Bronchial epithelial cell (primary cell): ENCODE measurements around the gene CCNG2. TPM values are rescaled to one million over a fixed set of nuclear protein-coding genes. Genes with fewer than 3 reads are reported as not detected.

Experiments
- DNase-seq: peaks from one replicate; pipeline ENCODE4 v3.0.0-alpha.2; 2010; ENCODE audit warnings: low read depth
- FAIRE-seq: peaks from 2 replicates; lab custom pipeline; 2011; peaks lifted over from hg19 to GRCh38; lab: Jason Lieb, UNC
- H3K27me3 ChIP-seq: 2 replicates; pipeline ENCODE4 v1.5.1; 2011; ENCODE audit warnings: low read length; ENCODE audit not compliant: control insufficient read depth, insufficient read depth
- H3K36me3 ChIP-seq: 2 replicates; pipeline ENCODE4 v1.5.1; 2011; ENCODE audit warnings: low read length; ENCODE audit not compliant: control insufficient read depth, insufficient read depth
- H3K4me3 ChIP-seq: 2 replicates; pipeline ENCODE4 v1.5.1; 2011; ENCODE audit warnings: mild to moderate bottlenecking, low read depth, low read length, control low read depth
- CTCF ChIP-seq: IDR thresholded peaks from 2 replicates; pipeline ENCODE4 v1.5.1; 2011; ENCODE audit warnings: mild to moderate bottlenecking, moderate library complexity, low read length, control low read depth, inconsistent platforms; ENCODE audit not compliant: insufficient read depth, severe bottlenecking
- total RNA-seq: library from RNA; depleted of rRNA; stranded (reverse); fragments of >200 nt; gene quantifications from 2 replicates; pipeline ENCODE4 v1.2.1, GENCODE V29; 2014

CCNG2 gene
- total RNA-seq, 1 donor from 2014 or later, result 18.7 TPM

DNA sequence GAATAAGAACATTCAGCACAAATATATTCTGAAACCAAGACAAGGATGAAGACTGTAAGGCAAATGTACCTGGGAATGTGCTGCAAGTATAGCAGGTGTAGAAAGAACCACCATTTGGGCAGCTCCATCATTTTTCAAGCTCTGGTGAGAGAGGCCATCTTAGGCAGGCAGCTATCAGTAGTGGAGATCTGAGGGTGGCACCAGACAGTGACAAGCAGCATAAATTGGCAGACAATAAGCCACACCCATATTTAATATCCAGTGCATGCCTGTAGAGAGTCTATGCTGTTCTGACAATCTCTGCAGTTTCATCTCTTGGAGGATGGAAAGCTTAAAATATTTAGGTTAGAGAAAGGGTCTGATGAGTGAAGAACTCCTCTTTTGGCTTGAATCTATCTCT is 22.5 kb downstream of the CCNG2 start:
- Histone ChIP-seq H3K36me3 (no peaks in the 10 kb centered on the region), H3K4me3 (no peak overlapping the region), H3K27me3 (no peaks in the 10 kb centered on the region)
- FAIRE-seq (no peak), DNase-seq (no peak)
- no peak for TF ChIP-seq CTCF

GRCh38 chr4:77181720-77182119 is 24.7 kb downstream of the CCNG2 start:
- TF ChIP-seq CTCF, result no peak
- Histone ChIP-seq H3K27me3 (no peaks in the 10 kb centered on the region), H3K36me3 (no peaks in the 10 kb centered on the region), H3K4me3 (no peak overlapping the region)
- FAIRE-seq, result no peak
- DNase-seq, result no peak

- no peaks in the 10 kb centered on the region for H3K27me3 ChIP-seq
- H3K36me3 ChIP-seq, result no peaks in the 10 kb centered on the region
- TF ChIP-seq CTCF, result no peak
- H3K4me3 ChIP-seq, result no peak overlapping the region
- FAIRE-seq, result no peak
- DNase-seq, result no peak
Measured at GRCh38 chr4:77183777-77184420, 26.9 kb downstream of the CCNG2 start.

GRCh38 chr4:77184974-77185373 is 28.0 kb downstream of the CCNG2 start:
- DNase-seq (no peak), FAIRE-seq (no peak)
- no peak overlapping the region for H3K4me3 ChIP-seq
- H3K27me3 ChIP-seq, result no peaks in the 10 kb centered on the region
- H3K36me3 ChIP-seq, result no peaks in the 10 kb centered on the region
- TF ChIP-seq CTCF, result no peak

DNA sequence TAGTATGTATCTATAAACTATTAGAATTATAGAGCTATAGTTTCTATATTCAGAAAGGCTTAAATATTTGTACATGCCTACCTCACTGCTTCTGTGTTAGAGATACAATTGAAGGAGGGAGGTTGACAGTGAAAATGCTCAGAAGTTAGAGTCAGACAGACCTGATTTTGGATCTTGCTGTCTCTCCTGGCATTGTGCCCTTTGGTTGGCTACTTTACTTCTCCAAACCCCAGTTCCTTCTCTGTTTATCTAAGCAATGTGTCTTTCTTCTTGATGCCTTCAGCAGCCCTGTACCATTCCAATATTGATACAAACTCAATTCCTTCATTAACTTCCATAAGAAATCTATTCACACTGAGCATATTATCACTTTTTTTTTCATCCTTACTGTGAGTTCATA is 28.7 kb downstream of the CCNG2 start:
- no peak for TF ChIP-seq CTCF
- FAIRE-seq, result no peak
- DNase-seq, result no peak
- no peaks in the 10 kb centered on the region for H3K27me3 ChIP-seq
- H3K4me3 ChIP-seq, result no peak overlapping the region
- no peaks in the 10 kb centered on the region for H3K36me3 ChIP-seq

DNA sequence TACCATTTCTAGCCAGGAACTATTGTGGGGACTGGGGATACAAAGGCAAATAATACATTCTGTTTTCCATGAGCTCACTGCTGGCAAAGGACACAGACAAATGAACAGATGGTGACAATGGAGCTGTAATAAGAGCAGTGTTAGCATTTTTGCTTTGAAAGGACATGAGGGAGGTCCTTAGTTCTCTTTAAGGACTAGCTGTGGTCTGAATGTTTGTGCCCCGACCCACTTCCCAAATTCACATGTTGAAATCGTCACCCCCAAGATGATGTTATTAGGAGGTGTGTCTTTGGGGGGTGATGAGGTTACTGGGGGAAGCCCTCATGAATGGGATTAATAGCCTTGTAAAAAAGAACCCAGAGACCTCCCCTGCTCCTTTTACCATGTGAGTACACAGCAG is 30.3 kb downstream of the CCNG2 start:
- no peak for DNase-seq
- Histone ChIP-seq H3K4me3 (no peak overlapping the region), H3K27me3 (no peaks in the 10 kb centered on the region), H3K36me3 (no peaks in the 10 kb centered on the region)
- TF ChIP-seq CTCF, result no peak
- no peak for FAIRE-seq
